ENCODE data around the gene RASL10B. TPM values are rescaled to one million over a fixed set of nuclear protein-coding genes. Genes with fewer than 3 reads are reported as not detected.

The RASL10B gene
- 0.06 to 0.13 TPM (median 0.10 TPM) in 4 of 5 replicates, not detected in the other for total RNA-seq (2022; extraction: Qiagen RNA extraction; ENCODE audit: low read depth)

DNA sequence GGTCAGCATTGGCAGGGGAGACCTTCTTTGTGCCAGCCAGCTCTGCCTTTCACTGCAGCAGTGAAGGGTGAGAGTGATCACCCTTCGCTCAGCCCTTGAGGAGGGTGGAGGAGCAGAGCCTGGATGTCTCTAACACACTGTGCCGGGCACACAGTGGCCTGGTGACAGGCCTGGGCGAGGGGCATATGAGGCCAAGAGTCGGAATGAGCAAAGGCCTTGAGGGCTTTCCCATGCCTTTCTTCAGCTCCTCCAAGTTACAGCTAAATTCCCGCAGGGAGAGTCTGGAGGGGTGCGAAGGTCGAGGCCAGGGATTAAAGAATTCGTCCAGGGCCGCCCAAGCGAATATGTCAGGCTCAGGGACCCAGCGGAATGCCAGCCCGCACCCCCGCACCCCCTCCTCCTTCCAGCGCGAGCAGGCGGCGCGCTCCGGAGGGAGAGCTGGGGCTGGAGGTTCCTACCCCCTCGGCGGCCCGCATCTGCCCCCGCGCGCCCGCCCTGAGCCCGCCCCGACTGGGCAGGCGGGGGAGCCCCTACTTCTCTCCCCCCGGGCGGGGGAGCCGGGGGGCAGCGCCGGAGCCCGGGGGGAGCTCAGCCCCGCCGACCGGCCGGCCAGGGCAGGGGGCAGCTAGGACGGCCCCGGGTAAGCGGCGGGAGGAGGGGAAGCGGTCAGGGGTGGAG is at the start of gene RASL10B:
Gene RASL10B, plus strand, starts transcription at position 401 of the 678 bp plus-strand sequence. CDS start 3,546 bp downstream, outside the sequence.

DNA sequence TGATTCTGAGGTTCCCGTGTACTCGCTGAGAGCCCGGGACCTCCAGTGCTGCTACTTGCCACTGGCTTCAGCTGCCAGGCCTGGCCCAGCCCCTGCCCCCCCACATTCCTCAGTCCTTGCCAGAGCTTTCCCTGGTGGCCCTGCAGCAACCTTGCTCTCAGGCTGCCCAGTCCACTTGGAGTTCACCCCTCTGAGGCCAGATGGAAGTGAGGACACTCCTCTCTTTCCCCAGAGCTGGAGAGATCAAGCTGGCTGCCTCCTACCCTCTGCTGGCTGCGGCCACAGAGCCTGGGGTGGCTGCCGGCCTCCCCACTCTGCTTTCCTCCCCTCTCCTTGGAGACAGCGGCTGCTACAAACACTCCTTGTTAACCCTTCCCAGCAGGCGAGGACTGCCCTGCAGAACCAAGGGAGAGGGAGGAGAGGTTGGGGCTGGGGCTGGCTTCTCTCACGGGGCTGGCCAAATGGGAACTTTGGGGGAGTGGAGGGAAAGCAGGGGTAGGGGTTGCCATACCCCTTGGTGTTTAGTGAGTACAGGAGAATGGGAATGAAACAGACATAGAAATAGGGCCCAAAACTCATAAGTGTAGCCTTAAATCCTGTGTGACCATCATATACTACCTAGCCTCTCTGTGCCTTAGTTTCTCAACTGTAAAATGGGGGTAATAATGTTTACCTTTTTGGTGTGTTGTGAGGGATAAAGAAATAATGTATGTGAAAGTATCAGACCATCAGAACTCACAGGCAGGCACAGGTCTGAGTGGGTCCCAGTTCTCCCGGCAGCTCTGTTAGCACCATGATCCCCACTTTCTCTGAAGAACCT is 21.7 kb downstream of the RASL10B start, which contains the start of gene GAS2L2:
Gene GAS2L2, minus strand, starts transcription at position 295 of the 820 bp plus-strand sequence. CDS start 389 bp downstream, outside the sequence.

DNA sequence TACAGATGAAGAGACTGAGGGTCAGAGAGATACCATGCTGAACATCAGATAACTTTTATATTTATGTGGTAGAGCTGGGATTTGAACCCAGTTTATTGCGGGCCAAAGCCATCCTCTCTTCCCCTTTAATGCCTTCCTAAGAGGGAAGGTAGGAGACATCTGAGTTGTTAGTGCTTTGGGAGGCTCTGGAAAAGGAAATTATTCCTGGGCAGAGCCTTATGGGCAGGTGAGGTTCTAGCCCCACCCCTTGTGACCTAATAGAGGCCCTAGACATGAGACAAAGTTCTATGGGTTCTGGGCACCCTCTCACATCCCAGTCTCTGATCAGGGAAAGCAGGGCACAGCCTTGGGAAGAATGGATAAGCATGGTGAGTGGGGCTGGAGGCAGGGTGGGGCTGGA is 29.1 kb downstream of the RASL10B start, which contains the start of gene C17orf50:
Gene C17orf50, plus strand, starts transcription at position 301 of the 400 bp plus-strand sequence. Its CDS starts 55 bp downstream, at position 356.

Other genes starting within 250 kb of the RASL10B start
- 0.02 to 0.06 TPM in 2 of 5 replicates, not detected in the others for gene SLFN12L, start 194.0 kb upstream of the RASL10B start, total RNA-seq (2022; extraction: Qiagen RNA extraction; ENCODE audit: low read depth)
- gene SLFN14, start 170.8 kb upstream of the RASL10B start, total RNA-seq (2022; extraction: Qiagen RNA extraction; ENCODE audit: low read depth) = not detected in 5 replicates
- 6.0 to 9.2 TPM (median 8.3 TPM) in 5 replicates for gene PEX12, start 153.1 kb upstream of the RASL10B start, total RNA-seq (2022; extraction: Qiagen RNA extraction; ENCODE audit: low read depth)
- 137 to 161 TPM (median 156 TPM) in 5 replicates for gene AP2B1, start 144.3 kb upstream of the RASL10B start, total RNA-seq (2022; extraction: Qiagen RNA extraction; ENCODE audit: low read depth)
- gene GAS2L2, start 21.6 kb downstream of the RASL10B start, total RNA-seq (2022; extraction: Qiagen RNA extraction; ENCODE audit: low read depth) = 0.03 to 0.13 TPM (median 0.07 TPM) in 5 replicates
- 0.16 to 0.30 TPM (median 0.24 TPM) in 5 replicates for gene C17orf50, start 29.2 kb downstream of the RASL10B start, total RNA-seq (2022; extraction: Qiagen RNA extraction; ENCODE audit: low read depth)
- gene MMP28, start 64.0 kb downstream of the RASL10B start, total RNA-seq (2022; extraction: Qiagen RNA extraction; ENCODE audit: low read depth) = 4.6 to 7.2 TPM (median 6.0 TPM) in 5 replicates
- 212 to 223 TPM (median 214 TPM) in 5 replicates for gene TAF15, start 77.8 kb downstream of the RASL10B start, total RNA-seq (2022; extraction: Qiagen RNA extraction; ENCODE audit: low read depth)
- not detected in 5 replicates for gene HEATR9, start 137.3 kb downstream of the RASL10B start, total RNA-seq (2022; extraction: Qiagen RNA extraction; ENCODE audit: low read depth)
- gene CCL5, start 148.7 kb downstream of the RASL10B start, total RNA-seq (2022; extraction: Qiagen RNA extraction; ENCODE audit: low read depth) = 1.6 to 2.1 TPM (median 1.6 TPM) in 5 replicates
- gene RDM1, start 199.1 kb downstream of the RASL10B start, total RNA-seq (2022; extraction: Qiagen RNA extraction; ENCODE audit: low read depth) = 2.1 to 4.0 TPM (median 3.1 TPM) in 5 replicates
- gene LYZL6, start 212.1 kb downstream of the RASL10B start, total RNA-seq (2022; extraction: Qiagen RNA extraction; ENCODE audit: low read depth) = not detected in 5 replicates
- not detected in 5 replicates for gene CCL16, start 249.9 kb downstream of the RASL10B start, total RNA-seq (2022; extraction: Qiagen RNA extraction; ENCODE audit: low read depth)